H1 (cell line): ENCODE measurements around the gene PIK3R1. TPM values are rescaled to one million over a fixed set of nuclear protein-coding genes. Genes with fewer than 3 reads are reported as not detected.

Source experiments
- CTCF ChIA-PET: fragments of 300-600 bp; sonication (Branson Sonifier 250); formaldehyde crosslinking; loops from one replicate; lab custom pipeline; 2021; ENCODE audit not compliant: partially characterized antibody; lab: Charles Lee
- POLR2A ChIA-PET: fragments of 300-600 bp; sonication (Branson Sonifier 250); formaldehyde crosslinking; loops from one replicate; lab custom pipeline; 2021; ENCODE audit warnings: inconsistent platforms; ENCODE audit not compliant: partially characterized antibody; lab: Charles Lee
- DNase-seq, 2 experiments: peaks; one replicate each; pipeline versions ENCODE4 v3.0.0 to v3.0.0-alpha.2; 2010 to 2022; ENCODE audit warnings: low spot score in 2 of 2, low read depth in 1 of 2, mixed read lengths in 1 of 2
- FAIRE-seq: peaks from 2 replicates; lab custom pipeline; 2011; peaks lifted over from hg19 to GRCh38; lab: Jason Lieb, UNC
- H2AFZ ChIP-seq: 2 replicates; pipeline ENCODE4 v1.8.1; 2012; ENCODE audit warnings: low read length, inconsistent platforms
- H2AK5ac ChIP-seq: 2 replicates; pipeline ENCODE4 v1.6.1; 2013; ENCODE audit warnings: low read depth, low read length
- H2BK120ac ChIP-seq: replicated peaks from 2 replicates; pipeline ENCODE3; 2013; ENCODE audit warnings: low read depth, low read length, inconsistent platforms
- H2BK12ac ChIP-seq: 2 replicates; pipeline ENCODE4 v1.6.1; 2013; ENCODE audit warnings: low read depth, low read length
- H2BK15ac ChIP-seq: 2 replicates; pipeline ENCODE4 v1.6.1; 2013; ENCODE audit warnings: low read length
- H2BK20ac ChIP-seq: 2 replicates; pipeline ENCODE4 v1.6.1; 2013; ENCODE audit warnings: low read length
- H2BK5ac ChIP-seq: 2 replicates; pipeline ENCODE4 v1.6.1; 2013; ENCODE audit warnings: low read depth, low read length
- H3K14ac ChIP-seq: 2 replicates; pipeline ENCODE4 v1.6.1; 2013; ENCODE audit warnings: inconsistent platforms; ENCODE audit not compliant: insufficient read length
- H3K18ac ChIP-seq: 2 replicates; pipeline ENCODE4 v1.6.1; 2013; ENCODE audit warnings: low read length; ENCODE audit errors: extremely low read depth
- H3K23ac ChIP-seq: 2 replicates; pipeline ENCODE4 v1.6.1; 2013; ENCODE audit warnings: inconsistent platforms; ENCODE audit not compliant: insufficient read length
- H3K23me2 ChIP-seq: 2 replicates; pipeline ENCODE4 v1.6.1; 2013; ENCODE audit warnings: low read depth, low read length
- H3K27ac ChIP-seq: 2 replicates; pipeline ENCODE4 v1.6.1; 2011; ENCODE audit warnings: low read depth, low read length, inconsistent platforms
- H3K27me3 ChIP-seq, 4 experiments: replicated peaks in 1 of 4; 1 replicate in 1 of 4; 2 replicates in 3 of 4; pipeline versions ENCODE4 v1.6.1 to v1.8.1; 2011 to 2013; ENCODE audit warnings: low read length in 3 of 4, mild to moderate bottlenecking in 3 of 4, inconsistent platforms in 2 of 4, mixed read lengths in 2 of 4, moderate library complexity in 1 of 4; ENCODE audit not compliant: control insufficient read depth in 3 of 4, insufficient read depth in 3 of 4; ENCODE audit errors: extremely low read depth in 1 of 4
- H3K36me3 ChIP-seq, 4 experiments: 2 replicates each; pipeline versions ENCODE4 v1.6.1 to v1.8.1; 2011 to 2013; ENCODE audit warnings: mild to moderate bottlenecking in 4 of 4, low read length in 3 of 4, moderate library complexity in 2 of 4, control low read depth in 1 of 4, inconsistent platforms in 1 of 4; ENCODE audit not compliant: insufficient read depth in 4 of 4, control insufficient read depth in 2 of 4
- H3K4ac ChIP-seq: replicated peaks from 2 replicates; pipeline ENCODE3; 2013; ENCODE audit warnings: low read length, low read depth, mixed read lengths, inconsistent platforms; ENCODE audit not compliant: insufficient read length
- H3K4me1 ChIP-seq, 4 experiments: replicated peaks in 1 of 4; 1 replicate in 1 of 4; 2 replicates in 3 of 4; pipeline versions ENCODE4 v1.6.1 to v1.8.1; 2011 to 2013; ENCODE audit warnings: low read length in 3 of 4, inconsistent platforms in 2 of 4, mixed read lengths in 1 of 4; ENCODE audit not compliant: insufficient read depth in 4 of 4, control insufficient read depth in 3 of 4
- H3K4me2 ChIP-seq, 2 experiments: 2 replicates each; pipeline versions ENCODE4 v1.6.1 to v1.8.1; 2011 to 2013; ENCODE audit warnings: low read depth in 2 of 2, low read length in 2 of 2, control low read depth in 1 of 2, inconsistent platforms in 1 of 2, mild to moderate bottlenecking in 1 of 2; ENCODE audit not compliant: insufficient read depth in 1 of 2
- H3K4me3 ChIP-seq, 4 experiments: fragments of 200-600, 300-600 bp in 1 of 4; sonication (generic), shearing (Covaris generic), sonication (Bioruptor Twin) in 1 of 4; 2 replicates each; pipeline versions ENCODE4 v1.5.1 to v1.8.1; 2011 to 2016; ENCODE audit warnings: low read length in 4 of 4, low read depth in 3 of 4, control low read depth in 2 of 4, inconsistent platforms in 2 of 4, mild to moderate bottlenecking in 2 of 4, mixed read lengths in 1 of 4, moderate library complexity in 1 of 4; ENCODE audit not compliant: insufficient read depth in 2 of 4; ENCODE audit errors: extremely low read depth in 1 of 4
- H3K56ac ChIP-seq: replicated peaks from 2 replicates; pipeline ENCODE3; 2013; ENCODE audit warnings: low read depth, mild to moderate bottlenecking, mixed read lengths, low read length, inconsistent platforms; ENCODE audit not compliant: insufficient read length
- H3K79me1 ChIP-seq: 2 replicates; pipeline ENCODE4 v1.6.1; 2013; ENCODE audit warnings: low read depth, low read length, control low read depth
- H3K79me2 ChIP-seq, 2 experiments: 2 replicates each; pipeline versions ENCODE4 v1.6.1 to v1.8.1; 2012 to 2013; ENCODE audit warnings: low read length in 2 of 2, mild to moderate bottlenecking in 2 of 2, inconsistent platforms in 1 of 2; ENCODE audit not compliant: insufficient read depth in 2 of 2, control insufficient read depth in 1 of 2
- H3K9ac ChIP-seq, 4 experiments: replicated peaks in 1 of 4; 1 replicate in 1 of 4; 2 replicates in 3 of 4; pipeline versions ENCODE4 v1.6.1 to v1.8.1; 2011 to 2013; ENCODE audit warnings: low read depth in 3 of 4, low read length in 3 of 4, control low read depth in 2 of 4, mild to moderate bottlenecking in 2 of 4, moderate library complexity in 2 of 4, inconsistent platforms in 1 of 4; ENCODE audit errors: extremely low read depth in 1 of 4
- H3K9me3 ChIP-seq, 2 experiments: 2 replicates each; pipeline versions ENCODE4 v1.6.1 to v1.8.1; 2012 to 2013; ENCODE audit warnings: mild to moderate bottlenecking in 2 of 2, moderate library complexity in 2 of 2, control low read depth in 1 of 2, inconsistent platforms in 1 of 2, low read depth in 1 of 2, low read length in 1 of 2, mixed read lengths in 1 of 2; ENCODE audit not compliant: insufficient read depth in 2 of 2
- H4K20me1 ChIP-seq, 2 experiments: replicated peaks in 1 of 2; 2 replicates each; pipeline versions ENCODE3 to v1.8.1; 2011 to 2013; ENCODE audit warnings: inconsistent platforms in 2 of 2, low read length in 2 of 2, mild to moderate bottlenecking in 1 of 2; ENCODE audit not compliant: insufficient read depth in 2 of 2, control insufficient read depth in 1 of 2
- H4K5ac ChIP-seq: 2 replicates; pipeline ENCODE4 v1.6.1; 2013; ENCODE audit warnings: low read length, low read depth, mixed read lengths, inconsistent platforms; ENCODE audit not compliant: insufficient read length
- H4K8ac ChIP-seq: 2 replicates; pipeline ENCODE4 v1.8.0; 2013; ENCODE audit warnings: mild to moderate bottlenecking, moderate library complexity, low read length, inconsistent platforms; ENCODE audit not compliant: insufficient read depth; ENCODE audit errors: extremely low read depth
- H4K91ac ChIP-seq: replicated peaks from 2 replicates; pipeline ENCODE3; 2013; ENCODE audit warnings: low read length, mixed read lengths, inconsistent platforms; ENCODE audit not compliant: insufficient read length
- ATF3 ChIP-seq: IDR thresholded peaks from 2 replicates; pipeline ENCODE4 v1.6.1; 2011; ENCODE audit warnings: low read depth, mild to moderate bottlenecking, low read length; ENCODE audit not compliant: insufficient read depth
- BCL11A ChIP-seq, 2 experiments: IDR thresholded peaks; one replicate each; pipeline ENCODE4 v1.6.1; 2011; ENCODE audit warnings: low read depth in 2 of 2, low read length in 2 of 2, mild to moderate bottlenecking in 2 of 2
- CBX8 ChIP-seq: fragments of 300-800, 300-1000 bp; sonication (generic); IDR thresholded peaks from 2 replicates; pipeline ENCODE4 v1.7.1; 2016; ENCODE audit warnings: low read depth, low read length, borderline replicate concordance
- E2F6 ChIP-seq: IDR thresholded peaks from 2 replicates; pipeline ENCODE4 v1.6.1; 2012; ENCODE audit warnings: inconsistent platforms
- EP300 ChIP-seq, 2 experiments: IDR thresholded peaks; 1 replicate in 1 of 2; 2 replicates in 1 of 2; pipeline ENCODE4 v1.6.1; 2011 to 2012; ENCODE audit warnings: low read depth in 2 of 2, low read length in 2 of 2, mild to moderate bottlenecking in 2 of 2, borderline replicate concordance in 1 of 2, inconsistent platforms in 1 of 2, moderate library complexity in 1 of 2
- HDAC2 ChIP-seq, 2 experiments: fragments of 300-600 bp in 1 of 2; sonication (generic) in 1 of 2; IDR thresholded peaks; 2 replicates each; pipeline ENCODE4 v1.6.1; 2011 to 2012; ENCODE audit warnings: low read depth in 2 of 2, low read length in 2 of 2, mild to moderate bottlenecking in 2 of 2, moderate library complexity in 2 of 2, borderline replicate concordance in 1 of 2, inconsistent platforms in 1 of 2
- SIRT6 ChIP-seq: IDR thresholded peaks from one replicate; pipeline ENCODE4 v1.7.1; 2012; ENCODE audit warnings: low read length, inconsistent platforms
- SP2 ChIP-seq: IDR thresholded peaks from 2 replicates; pipeline ENCODE4 v1.6.1; 2012; ENCODE audit warnings: mild to moderate bottlenecking, low read length, inconsistent platforms
- SP4 ChIP-seq: IDR thresholded peaks from 2 replicates; pipeline ENCODE4 v1.6.1; 2012; ENCODE audit warnings: low read length, inconsistent platforms
- SUZ12 ChIP-seq: fragments of 200-600 bp; sonication (generic); IDR thresholded peaks from 2 replicates; pipeline ENCODE4 v1.6.1; 2012; ENCODE audit warnings: mild to moderate bottlenecking, inconsistent platforms, low read length, moderate library complexity, mixed read lengths
- ZNF274 ChIP-seq: IDR thresholded peaks from 2 replicates; pipeline ENCODE4 v1.7.0; 2012; ENCODE audit warnings: low read length, borderline replicate concordance; ENCODE audit errors: extremely low read depth
- WGBS, 2 experiments: shearing (Covaris generic) in 1 of 2; methylation state at CpG; one replicate each; pipeline versions ENCODE4 v1.1.6 to v1.1.7; 2013 to 2015; ENCODE audit warnings: low lambda C conversion rate in 2 of 2, mixed read lengths in 2 of 2, inconsistent platforms in 1 of 2, low coverage in 1 of 2, missing lambda C conversion rate in 1 of 2; ENCODE audit not compliant: insufficient replicate concordance in 2 of 2, insufficient coverage in 1 of 2, insufficient read length in 1 of 2; ENCODE audit errors: extremely low coverage in 1 of 2, missing lambda C conversion rate in 1 of 2; 5-methylcytosine and 5-hydroxymethylcytosine counted together
- polyA plus RNA-seq, 7 experiments: library from polyadenylated mRNA; depleted of rRNA in 3 of 7; stranded (reverse) in 5 of 7; unstranded in 2 of 7; fragments of >200 nt in 5 of 7; fragments of 200-250 nt in 2 of 7; gene quantifications; 1 replicate in 5 of 7; 2 replicates in 1 of 7; 4 replicates in 1 of 7; pipeline versions ENCODE4 v1.2.1 to v1.2.3, GENCODE V29; 2011 to 2013; ENCODE audit warnings: missing spikeins in 2 of 7, mixed read lengths in 2 of 7
- total RNA-seq: library from RNA; stranded (reverse); fragmentation: NEBNext Ultra II Directional; extraction: Animal tissue kit (Norgen Biotek cat#: 25700); gene quantifications from 2 replicates; pipeline ENCODE4 v1.2.1, GENCODE V29; 2021

PIK3R1 gene
- total and polyA plus RNA-seq, 2 of the 8 experiments (the other 6 are each of a cell fraction or from before 2014, with no cell fraction given), result 2.3 to 13.7 TPM

- Histone ChIP-seq H3K27me3 (no peaks in the 10 kb centered on the region; a peak in 1 of 7 replicates), H2BK12ac (peak overlapping the region; percentile 70; the same call in 1 of the 2 replicates), H3K36me3 (no peaks in the 10 kb centered on the region), H4K8ac (no peak overlapping the region), H4K20me1 (no peaks in the 10 kb centered on the region), H3K79me1 (no peaks in the 10 kb centered on the region), H3K9ac (no peak overlapping the region), H3K23ac (no peak overlapping the region), H3K4me2 (no peak overlapping the region), H2BK120ac (no peak overlapping the region), H2AFZ (no peak overlapping the region), H3K56ac (no peak overlapping the region), H3K23me2 (no peaks in the 10 kb centered on the region), H3K27ac (no peak overlapping the region), H2AK5ac (no peak overlapping the region), H3K14ac (no peak overlapping the region), H3K18ac (no peak overlapping the region), H3K4me3 (no peak overlapping the region), H2BK5ac (no peak overlapping the region), H3K9me3 (no peaks in the 10 kb centered on the region), H3K4me1 (peaks cover 4 to 8% (median 7%) of the 10 kb centered on the region in 4 experiments; a peak in 4 of 7 replicates), H4K91ac (no peak overlapping the region), H4K5ac (no peak overlapping the region), H3K79me2 (no peaks in the 10 kb centered on the region), H2BK15ac (no peak overlapping the region), H2BK20ac (no peak overlapping the region), H3K4ac (no peak overlapping the region)
- 93 to 100% methylated on average over 2 to 6 of the region's 6 CpGs for WGBS, 2 experiments
- no peak for FAIRE-seq
- POLR2A ChIA-PET, result no interaction called here
- no peak for DNase-seq
- CTCF ChIA-PET, result interaction anchor here (1.4 kb wide), 1 partner anchor 33 kb away, joined by 5 read pairs; no protein-coding TSS in a partner anchor
- TF ChIP-seq ATF3 (no peak), E2F6 (no peak), SP4 (no peak), CBX8 (no peak), BCL11A (IDR thresholded peaks at IDR 0.05; ENCODE audit: low read depth in 2 of 2, low read length in 2 of 2) (no peak), SP2 (no peak), EP300 (IDR thresholded peaks at IDR 0.05; ENCODE audit: borderline replicate concordance in 1 of 2, low read depth in 2 of 2, low read length in 2 of 2) (no peak), ZNF274 (no peak), HDAC2 (IDR thresholded peaks at IDR 0.05; ENCODE audit: borderline replicate concordance in 1 of 2, low read depth in 2 of 2, low read length in 2 of 2) (no peak), SUZ12 (no peak), SIRT6 (no peak)
Measured at GRCh38 chr5:68196876-68197275, 18.7 kb upstream of the PIK3R1 start.
